ENCODE data around the gene SMARCA5.
"Not testable (repeated sequence)": the region's sequence is repeated elsewhere in the genome, so short reads cannot be mapped to it uniquely, and the experiment has no call there.

SMARCA5 gene, protein sequence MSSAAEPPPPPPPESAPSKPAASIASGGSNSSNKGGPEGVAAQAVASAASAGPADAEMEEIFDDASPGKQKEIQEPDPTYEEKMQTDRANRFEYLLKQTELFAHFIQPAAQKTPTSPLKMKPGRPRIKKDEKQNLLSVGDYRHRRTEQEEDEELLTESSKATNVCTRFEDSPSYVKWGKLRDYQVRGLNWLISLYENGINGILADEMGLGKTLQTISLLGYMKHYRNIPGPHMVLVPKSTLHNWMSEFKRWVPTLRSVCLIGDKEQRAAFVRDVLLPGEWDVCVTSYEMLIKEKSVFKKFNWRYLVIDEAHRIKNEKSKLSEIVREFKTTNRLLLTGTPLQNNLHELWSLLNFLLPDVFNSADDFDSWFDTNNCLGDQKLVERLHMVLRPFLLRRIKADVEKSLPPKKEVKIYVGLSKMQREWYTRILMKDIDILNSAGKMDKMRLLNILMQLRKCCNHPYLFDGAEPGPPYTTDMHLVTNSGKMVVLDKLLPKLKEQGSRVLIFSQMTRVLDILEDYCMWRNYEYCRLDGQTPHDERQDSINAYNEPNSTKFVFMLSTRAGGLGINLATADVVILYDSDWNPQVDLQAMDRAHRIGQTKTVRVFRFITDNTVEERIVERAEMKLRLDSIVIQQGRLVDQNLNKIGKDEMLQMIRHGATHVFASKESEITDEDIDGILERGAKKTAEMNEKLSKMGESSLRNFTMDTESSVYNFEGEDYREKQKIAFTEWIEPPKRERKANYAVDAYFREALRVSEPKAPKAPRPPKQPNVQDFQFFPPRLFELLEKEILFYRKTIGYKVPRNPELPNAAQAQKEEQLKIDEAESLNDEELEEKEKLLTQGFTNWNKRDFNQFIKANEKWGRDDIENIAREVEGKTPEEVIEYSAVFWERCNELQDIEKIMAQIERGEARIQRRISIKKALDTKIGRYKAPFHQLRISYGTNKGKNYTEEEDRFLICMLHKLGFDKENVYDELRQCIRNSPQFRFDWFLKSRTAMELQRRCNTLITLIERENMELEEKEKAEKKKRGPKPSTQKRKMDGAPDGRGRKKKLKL

DNA sequence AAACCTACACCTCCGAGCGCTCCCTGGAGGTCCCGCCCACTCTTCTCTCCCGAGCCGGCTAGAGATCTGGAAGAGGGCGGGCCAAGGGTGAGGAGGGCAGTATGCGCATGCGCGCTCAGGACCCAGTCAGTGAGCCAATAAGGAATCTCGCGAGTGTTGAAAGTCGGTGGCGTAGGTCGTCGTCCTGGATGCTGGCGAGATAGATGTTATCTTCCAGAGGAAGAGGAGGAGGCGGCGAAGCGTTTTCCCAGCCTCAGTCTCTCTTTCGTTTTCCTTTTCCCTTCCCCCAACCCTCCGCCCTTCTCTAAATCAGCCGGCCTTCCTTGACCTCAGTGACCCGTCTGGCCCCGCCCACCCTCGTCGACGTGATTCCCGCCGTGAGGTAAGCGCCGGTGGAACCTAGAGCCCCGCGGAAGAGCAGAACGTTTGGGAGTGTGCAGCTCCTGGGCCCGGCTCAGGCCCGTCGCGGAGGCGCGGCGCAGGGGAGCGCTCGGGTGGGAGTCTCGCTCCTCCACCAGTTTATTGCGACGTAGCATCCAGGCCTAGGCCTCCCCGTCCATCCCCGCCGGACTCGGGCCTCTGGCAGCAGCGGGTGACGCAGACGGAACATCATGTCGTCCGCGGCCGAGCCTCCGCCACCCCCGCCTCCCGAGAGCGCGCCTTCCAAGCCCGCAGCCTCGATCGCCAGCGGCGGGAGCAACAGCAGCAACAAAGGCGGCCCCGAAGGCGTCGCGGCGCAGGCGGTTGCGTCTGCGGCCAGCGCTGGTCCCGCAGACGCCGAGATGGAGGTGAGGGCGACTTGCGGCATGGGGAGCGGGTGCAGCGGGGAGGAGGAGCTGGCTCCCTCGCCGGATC lies at the start of gene SMARCA5:
TSS of gene SMARCA5 (plus strand) at position 389 of the 855 bp plus-strand sequence. CDS start at position 612, 223 bp downstream.
- peak; percentile 87 to 93 for DNase-seq (ENCODE audit: low read depth in 2 of 2)

DNA sequence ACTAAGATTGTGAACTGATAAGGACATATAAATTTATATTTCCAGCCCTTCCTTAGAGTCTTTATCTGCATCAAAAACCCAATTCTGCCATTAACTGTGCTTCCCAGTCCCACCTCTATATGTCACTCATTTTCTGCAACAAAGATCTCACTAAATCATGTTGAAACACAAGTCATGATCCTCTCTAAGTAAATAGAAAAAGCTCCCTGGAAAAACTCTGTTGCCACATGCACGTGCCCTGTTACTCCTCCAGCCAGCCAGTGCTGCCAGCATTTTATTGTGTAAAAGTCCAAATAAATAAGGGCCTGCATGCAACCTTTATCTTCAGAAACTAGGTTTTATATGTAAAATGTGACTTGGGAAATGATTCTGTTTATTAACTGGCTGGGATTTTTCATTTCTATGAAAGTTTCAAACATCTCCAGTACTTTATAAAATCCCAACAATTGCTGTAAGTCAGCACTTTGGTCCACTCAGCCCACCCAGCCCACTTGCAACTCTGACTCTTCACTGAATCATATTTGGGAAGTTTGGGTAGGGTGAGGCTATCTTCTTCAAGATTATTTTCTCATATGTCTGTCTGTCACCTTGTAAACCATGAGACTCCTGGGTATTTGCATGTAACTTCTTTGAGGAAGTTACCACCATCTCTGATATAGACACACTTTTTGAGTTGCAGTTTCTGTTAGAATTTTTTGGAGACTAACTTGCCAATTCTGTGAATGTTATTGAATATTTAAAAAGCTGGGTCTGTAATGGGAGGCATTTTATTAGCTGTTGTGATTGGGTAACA lies 40.0 kb upstream of the SMARCA5 start:
- no peak for DNase-seq (ENCODE audit: low read depth in 2 of 2)

DNA sequence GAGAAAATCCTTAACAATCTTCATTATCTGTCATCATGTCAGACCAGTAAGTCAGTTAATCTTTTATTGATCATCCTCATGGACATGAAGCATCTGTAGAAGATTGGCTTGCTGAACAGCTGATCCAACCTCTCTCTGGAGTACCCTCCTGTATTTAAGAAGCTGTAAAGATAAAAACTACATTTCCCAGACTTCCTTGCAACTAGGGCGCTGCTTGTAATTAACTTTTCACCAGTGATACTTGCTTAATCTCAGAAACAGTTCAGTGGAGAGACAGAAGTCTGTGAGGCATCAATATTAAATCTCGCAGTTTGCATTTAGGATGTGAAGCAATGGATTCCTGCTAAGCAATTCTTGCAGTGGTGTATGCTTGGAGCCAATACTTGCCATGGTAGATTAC lies 36.0 kb upstream of the SMARCA5 start:
- DNase-seq (ENCODE audit: low read depth in 2 of 2) = no peak

DNA sequence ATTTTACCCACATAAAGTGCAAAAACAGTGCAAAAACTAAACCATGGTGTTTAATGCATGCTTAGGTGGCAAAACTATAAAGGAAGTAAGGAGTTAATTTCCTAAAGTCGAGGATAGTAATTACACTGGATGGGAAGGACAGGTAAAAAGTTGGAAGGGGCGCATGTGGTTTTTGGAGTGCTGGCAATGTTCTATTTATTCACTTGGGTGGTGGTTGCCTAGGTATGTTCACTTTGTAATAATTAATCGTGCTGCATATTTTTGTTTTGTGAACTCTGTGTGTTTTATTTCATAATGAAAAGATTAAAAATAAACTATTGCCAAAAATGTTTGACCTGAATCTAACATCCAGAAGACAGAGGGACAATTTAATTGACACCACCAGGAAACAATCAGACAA lies 32.1 kb upstream of the SMARCA5 start:
- DNase-seq (ENCODE audit: low read depth in 2 of 2) = no peak

DNA sequence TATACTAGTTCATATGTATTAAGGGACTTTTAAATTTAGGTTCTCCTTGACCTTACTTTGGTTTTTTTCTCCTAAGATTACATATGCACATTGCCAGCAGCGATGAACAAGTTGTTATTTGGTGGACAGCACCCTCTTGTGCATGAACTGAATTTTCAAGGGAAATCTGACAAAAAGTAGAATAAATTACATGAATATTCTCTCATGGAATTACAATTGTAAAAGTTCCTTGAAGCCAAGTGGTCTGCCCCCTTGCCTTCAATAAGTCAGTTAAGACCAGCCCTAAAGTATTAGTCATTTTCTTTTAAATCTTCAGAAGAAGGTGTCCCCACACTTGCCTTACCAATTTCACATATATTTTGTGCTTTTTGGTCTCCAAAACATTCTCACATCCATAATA lies 30.7 kb upstream of the SMARCA5 start:
- DNase-seq (ENCODE audit: low read depth in 2 of 2) = no peak

DNA sequence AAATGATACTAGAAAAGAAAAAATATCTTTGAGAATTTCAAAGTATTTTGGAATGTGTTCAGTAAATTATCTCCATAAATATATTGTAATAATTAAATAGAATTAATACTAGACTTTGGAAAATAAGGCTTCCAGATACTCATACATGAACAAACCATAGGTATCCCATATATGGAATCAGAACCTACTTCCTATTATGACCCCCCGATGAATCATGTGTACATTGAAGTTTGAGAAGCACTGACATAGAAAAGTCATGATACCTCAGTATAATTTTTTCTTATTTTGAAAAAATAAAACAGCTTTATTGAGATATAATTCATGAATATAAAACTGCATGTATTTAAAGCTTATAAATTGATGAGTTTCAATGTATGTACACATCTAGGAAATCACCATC lies 27.2 kb upstream of the SMARCA5 start:
- no peak for DNase-seq (ENCODE audit: low read depth in 2 of 2)

DNA sequence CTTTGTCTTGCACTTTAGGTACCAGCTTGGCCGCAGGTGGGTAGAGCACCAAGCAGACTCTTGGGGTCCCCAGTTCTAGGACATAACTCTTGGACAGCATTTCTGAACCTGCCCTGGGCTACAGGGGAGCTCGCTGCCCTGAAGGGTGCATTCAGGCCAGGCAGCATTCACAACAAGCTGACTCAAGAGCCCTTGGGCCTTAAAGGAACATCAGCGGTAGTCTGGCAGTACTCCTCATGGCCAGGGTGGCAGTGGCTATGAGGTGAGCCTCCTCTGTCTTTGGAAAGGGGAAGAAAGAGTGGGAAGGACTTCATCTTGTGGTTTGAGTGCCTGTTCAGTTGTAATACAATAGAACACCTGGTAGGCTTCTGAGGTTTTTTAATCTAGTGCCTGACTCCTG lies 24.8 kb upstream of the SMARCA5 start:
- no peak for DNase-seq (ENCODE audit: low read depth in 2 of 2)

DNA sequence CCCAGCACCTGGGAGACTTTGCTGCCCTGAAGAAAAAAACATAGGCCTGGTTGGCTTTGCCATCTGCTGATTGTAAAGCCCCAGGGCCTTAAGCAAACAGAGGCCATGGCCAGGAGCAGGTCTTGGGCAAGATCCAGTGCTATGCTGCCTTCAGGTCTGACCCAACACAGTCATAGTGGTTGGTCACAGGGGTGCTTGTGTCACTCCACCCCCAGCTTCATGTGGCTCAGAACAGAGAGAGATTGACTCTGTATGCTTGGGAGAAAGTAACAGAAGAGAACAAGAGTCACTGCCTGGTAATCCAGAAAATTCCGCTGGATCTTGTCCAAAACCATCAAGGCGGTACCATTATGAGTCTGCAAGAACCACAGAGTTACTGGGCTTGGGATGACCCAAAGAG lies 24.4 kb upstream of the SMARCA5 start:
- DNase-seq (ENCODE audit: low read depth in 2 of 2) = no peak

DNA sequence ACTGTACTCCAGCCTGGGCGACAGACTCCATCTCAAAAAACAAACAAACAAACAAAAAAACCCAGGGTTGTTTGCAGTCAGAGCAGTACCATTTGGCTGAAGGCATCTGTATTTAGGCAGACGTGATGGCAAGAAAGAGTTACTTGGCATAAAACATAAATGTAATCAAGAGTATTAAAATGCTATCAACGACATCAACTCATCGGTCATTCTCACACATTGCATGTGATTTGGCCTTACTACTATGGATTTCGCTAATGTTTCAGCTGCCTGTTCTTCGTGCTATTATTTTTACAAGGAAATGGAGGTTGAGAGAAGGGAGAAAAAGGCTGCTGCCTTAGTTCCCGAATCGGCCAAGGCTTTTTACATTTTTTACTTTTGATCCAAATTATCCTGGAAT lies 15.5 kb upstream of the SMARCA5 start:
- DNase-seq (ENCODE audit: low read depth in 2 of 2) = no peak

DNA sequence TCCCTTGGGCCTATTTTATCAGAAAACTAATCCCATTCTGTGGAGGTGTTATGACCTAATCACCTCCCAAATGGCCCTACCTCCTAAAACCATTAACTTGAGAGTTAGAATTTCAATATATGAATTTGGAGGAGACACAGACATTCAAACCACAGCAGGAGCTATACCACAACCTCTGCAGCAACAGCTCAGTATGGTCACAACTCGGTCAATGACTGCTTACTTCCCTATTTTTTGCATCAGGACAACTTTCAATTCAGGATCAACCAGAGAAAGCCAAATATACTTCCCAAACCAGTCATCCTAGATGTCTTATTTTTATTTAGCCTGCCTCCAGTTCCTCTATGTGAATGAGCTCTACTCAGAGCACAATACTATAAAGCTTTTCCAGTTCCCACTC lies 11.3 kb upstream of the SMARCA5 start:
- DNase-seq (ENCODE audit: low read depth in 2 of 2) = no peak

DNA sequence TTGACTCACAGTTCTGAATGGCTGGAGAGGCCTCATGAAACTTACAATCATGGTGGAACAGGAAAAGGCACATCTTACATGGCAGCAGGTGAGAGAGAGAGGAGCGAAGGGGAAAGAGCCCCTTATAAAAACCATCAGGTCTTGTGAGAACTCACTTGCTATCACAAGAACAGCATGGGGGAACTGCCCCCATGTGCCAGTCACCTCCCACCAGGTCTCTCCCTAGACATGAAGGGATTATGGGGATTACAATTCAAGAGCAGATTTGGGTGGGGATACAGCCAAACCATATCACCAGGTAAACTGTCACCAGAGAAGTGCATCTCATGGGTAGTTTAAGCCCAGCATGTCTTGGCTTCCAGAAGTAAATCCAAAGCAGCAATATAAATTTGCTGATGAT lies 7.5 kb upstream of the SMARCA5 start:
- no peak for DNase-seq (ENCODE audit: low read depth in 2 of 2)

DNA sequence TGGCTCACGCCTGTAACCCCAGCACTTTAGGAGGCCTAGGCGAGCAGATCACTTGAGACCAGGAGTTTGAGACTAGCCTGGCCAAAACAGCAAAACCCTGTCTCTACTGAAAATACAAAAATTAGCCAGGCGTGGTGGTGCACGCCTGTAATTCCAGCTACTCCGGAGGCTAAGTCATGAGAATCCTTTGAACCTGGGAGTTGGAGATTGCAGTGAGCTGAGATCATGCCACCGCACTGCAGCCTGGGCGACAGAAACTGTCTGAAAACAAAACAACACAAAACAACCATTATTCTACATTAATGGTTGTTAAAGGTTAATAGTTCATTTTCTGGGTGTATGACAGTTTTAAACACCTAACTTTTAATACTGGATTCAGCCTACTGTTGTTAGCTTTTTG lies 1.6 kb upstream of the SMARCA5 start:
- no peak for DNase-seq (ENCODE audit: low read depth in 2 of 2)

DNA sequence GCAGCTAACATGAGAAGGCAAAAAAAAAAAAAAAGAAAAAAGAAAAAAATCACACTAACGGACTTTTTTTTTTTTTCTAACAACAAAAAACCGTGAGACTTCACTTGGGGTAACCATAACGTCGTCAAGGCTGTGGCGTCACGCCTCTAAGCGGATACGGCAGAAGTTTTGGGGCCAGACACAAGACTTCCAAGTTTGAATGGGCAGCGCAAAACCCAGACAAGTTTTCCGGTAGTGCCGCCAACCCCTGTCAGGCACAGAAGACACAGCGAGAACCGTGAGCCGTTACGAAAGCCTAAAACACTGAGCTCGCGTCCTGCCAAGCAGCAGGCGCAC lies 556 bp upstream of the SMARCA5 start:
- DNase-seq (ENCODE audit: low read depth in 2 of 2) = no peak

DNA sequence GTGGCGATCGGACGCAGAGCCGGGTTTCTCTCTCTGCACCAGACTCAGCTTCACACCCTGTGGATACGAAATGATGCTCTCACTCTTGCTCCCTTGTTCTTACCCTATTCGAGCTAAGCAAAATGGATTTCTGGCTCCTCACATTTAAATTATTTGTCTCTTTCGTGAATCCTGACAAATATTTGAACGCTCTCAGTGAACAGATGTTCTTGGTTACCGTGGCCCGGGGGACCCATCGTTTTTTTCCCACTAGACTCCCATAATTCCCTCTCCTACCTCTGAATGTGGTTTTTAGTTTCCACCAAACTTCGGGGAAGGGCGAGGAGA lies 630 bp downstream of the SMARCA5 start:
- no peak for DNase-seq (ENCODE audit: low read depth in 2 of 2)

DNA sequence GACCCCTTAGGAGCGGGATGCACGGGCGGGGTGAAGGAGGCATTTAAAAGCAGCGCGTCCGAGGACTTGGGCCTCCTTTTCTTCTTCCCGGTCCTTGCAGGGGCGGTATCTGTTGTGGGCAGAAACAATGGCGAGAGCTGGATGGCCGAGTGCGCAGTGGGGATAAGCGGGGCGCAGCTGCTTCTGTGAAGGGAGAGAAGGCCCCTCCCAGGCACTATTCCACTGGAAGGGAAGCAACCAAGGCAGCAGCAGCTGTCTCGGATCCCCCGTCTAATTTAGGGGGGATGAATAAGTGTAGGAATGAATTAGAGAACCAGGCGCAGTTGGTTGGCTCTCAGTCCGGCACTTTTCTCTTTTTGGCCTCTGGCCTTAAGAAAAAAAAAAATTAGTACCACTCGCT lies 995 bp downstream of the SMARCA5 start:
- DNase-seq (ENCODE audit: low read depth in 2 of 2) = peak in 1 of 2 donors; percentile 2

DNA sequence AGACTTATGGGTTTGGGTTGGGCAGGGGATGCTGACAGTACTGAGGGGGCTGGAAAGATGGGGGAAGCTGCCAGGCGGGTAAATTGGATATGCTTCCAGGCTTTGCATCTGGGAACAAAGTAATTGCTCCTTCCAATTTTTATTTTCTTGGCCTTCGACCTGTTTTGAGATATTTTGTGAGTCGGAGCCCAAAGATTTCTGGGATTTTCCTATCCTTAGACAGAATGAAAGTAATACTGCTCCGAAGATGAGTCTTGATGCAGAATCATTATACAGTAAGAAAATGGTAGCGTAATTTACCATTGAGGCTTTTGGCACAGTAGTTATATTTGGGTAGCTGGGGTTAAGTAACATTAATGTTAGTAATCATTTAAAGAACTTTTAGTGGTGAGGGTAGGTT lies 1.4 kb downstream of the SMARCA5 start:
- DNase-seq (ENCODE audit: low read depth in 2 of 2) = no peak

DNA sequence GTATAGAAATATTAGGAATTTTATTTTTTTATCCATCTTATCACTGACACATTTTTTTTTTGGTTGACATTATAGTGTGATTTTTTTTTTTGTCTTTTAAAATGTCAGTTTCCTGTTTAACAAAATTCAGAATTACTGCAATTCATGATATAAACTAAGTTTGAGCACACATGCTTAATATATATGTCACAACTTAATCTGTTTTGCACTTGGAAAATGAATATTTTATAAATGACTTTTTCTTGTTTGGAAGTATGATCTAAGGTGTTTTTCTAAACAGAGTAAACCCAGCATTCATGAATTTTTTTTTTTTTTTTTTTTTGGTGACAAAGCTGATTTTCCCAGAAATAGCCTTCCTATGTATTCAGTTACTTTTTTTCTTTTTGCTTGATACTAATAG lies 2.4 kb downstream of the SMARCA5 start:
- DNase-seq (ENCODE audit: low read depth in 2 of 2) = no peak

DNA sequence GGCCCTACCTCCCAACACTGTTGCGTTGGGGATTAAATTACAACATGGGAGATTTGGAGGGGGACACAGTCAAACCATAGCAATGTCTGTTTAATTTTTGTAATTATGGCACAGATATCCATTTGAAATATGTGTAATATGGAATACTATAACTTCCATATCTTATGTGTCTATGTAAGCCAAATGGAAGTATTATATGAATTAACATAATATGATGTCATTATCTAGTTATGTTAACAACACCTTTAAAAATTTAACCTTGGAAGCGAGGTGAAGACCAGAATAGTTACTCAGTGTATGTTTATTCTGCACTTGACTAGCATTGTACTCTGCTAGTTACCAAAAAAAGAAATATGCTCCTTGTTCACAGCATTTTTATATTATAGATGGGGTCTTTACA lies 4.3 kb downstream of the SMARCA5 start:
- DNase-seq (ENCODE audit: low read depth in 2 of 2) = no peak

DNA sequence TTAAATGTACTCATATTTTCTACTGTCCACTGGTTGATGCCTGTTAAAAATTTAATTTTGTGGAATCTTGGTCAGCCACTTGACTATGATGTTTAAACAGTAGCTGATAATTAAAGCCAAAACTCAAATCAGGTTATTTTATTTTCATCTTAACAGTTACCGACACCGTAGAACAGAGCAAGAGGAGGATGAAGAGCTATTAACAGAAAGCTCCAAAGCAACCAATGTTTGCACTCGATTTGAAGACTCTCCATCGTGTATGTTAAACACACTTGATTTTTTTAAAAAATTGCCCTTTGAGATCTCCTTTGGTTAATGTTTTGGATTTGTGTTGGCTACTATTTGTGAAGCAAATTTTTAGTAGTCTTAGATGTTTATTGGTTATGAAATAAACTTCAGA lies 10.7 kb downstream of the SMARCA5 start:
- no peak for DNase-seq (ENCODE audit: low read depth in 2 of 2)

DNA sequence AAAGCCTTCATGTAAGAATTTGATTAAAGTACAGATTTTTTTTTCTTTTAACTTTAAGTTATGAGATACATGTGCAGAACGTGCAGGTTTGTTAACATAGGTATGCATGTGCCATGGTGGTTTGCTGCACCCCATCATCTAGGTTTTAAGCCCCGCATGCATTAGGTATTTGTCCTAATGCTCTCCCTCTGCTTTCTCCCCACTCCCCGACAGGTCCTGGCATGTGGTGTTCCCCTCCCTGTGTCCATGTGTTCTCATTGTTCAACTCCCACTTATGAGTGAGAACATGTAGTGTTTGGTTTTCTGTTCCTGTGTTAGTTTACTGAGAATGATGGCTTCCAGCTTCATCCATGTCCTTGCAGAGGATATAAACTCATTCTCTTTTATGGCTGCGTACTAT lies 14.5 kb downstream of the SMARCA5 start:
- not testable (repeated sequence) for DNase-seq (ENCODE audit: low read depth in 2 of 2)

DNA sequence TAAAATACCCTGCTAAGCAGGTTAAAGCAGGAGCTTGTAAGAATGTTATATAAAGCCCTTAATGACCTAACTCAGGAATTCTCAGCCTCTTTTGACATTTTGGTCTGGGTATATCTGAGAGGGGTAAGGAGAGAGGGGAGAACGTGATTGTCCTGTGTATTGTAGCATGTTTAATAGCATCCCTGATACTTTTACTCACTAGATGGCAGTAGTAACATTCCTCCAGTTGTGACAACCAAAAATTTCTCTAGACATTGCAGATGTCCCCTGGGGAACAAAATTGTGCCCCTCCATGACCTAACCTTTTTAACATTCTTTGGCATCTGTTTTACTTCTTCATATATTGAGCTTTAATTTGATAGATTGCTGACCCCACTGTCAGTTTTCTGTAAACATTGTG lies 17.9 kb downstream of the SMARCA5 start:
- DNase-seq (ENCODE audit: low read depth in 2 of 2) = no peak

Data from activated CD4-positive, alpha-beta T cell treated with anti-CD3 and anti-CD28 coated beads for 24 hours (primary cell).